Mesodermal cell (in vitro differentiated cells): ENCODE data around the gene BORCS5.

Source experiments
- H3K27ac ChIP-seq: 2 replicates; pipeline ENCODE4 v1.7.0; 2013; ENCODE audit warnings: mild to moderate bottlenecking, low read depth, low read length, moderate library complexity; ENCODE audit not compliant: severe bottlenecking
- H3K36me3 ChIP-seq: 2 replicates; pipeline ENCODE4 v1.7.1; 2013; ENCODE audit warnings: mild to moderate bottlenecking, low read length, moderate library complexity; ENCODE audit not compliant: control insufficient read depth, insufficient read depth
- H3K4me1 ChIP-seq: one replicate; pipeline ENCODE4 v1.7.1; 2013; ENCODE audit warnings: mild to moderate bottlenecking, low read length; ENCODE audit not compliant: insufficient read depth, control insufficient read depth, poor library complexity, severe bottlenecking
- H3K4me3 ChIP-seq: 2 replicates; pipeline ENCODE4 v1.7.0; 2013; ENCODE audit warnings: low read length, control low read depth, mild to moderate bottlenecking; ENCODE audit not compliant: insufficient read depth, poor library complexity, severe bottlenecking; ENCODE audit errors: extremely low read depth
- H3K9me3 ChIP-seq: 2 replicates; pipeline ENCODE4 v1.7.1; 2013; ENCODE audit warnings: mild to moderate bottlenecking, low read length, moderate library complexity; ENCODE audit not compliant: control insufficient read depth
- WGBS, 2 experiments: methylation state at CpG; one replicate each; pipeline ENCODE4 v1.1.5; 2013; ENCODE audit warnings: missing lambda C conversion rate in 2 of 2; ENCODE audit not compliant: insufficient coverage in 2 of 2; 5-methylcytosine and 5-hydroxymethylcytosine counted together

The BORCS5 gene

DNA sequence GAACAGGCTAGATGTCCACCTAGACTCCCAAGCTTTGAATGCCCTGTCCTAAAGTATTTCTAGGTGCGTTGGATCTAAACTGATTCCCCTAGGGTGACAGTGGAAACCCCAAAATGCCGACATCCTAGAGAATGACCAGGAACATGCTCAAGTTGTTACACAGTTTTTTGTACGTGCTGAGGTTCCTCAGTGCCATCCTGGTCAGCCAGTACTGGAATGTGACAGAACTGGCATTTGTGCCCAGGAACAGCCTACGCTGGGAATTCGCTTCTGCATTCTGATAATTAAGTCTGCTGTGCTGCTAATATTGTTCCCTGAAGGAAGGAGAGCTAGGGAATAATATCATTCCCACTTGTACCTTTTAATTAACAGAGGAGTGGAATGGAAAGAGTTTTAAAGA, 40.3 kb downstream of the BORCS5 start:
- no peaks in the 10 kb centered on the region for H3K9me3 ChIP-seq
- no peaks in the 10 kb centered on the region for H3K36me3 ChIP-seq
- WGBS, 2 experiments, result 89 to 99% methylated on average over 3 to 5 of the region's 5 CpGs
- H3K4me3 ChIP-seq, result no peak overlapping the region
- peaks cover 10% of the 10 kb centered on the region for H3K4me1 ChIP-seq
- no peak overlapping the region for H3K27ac ChIP-seq

DNA sequence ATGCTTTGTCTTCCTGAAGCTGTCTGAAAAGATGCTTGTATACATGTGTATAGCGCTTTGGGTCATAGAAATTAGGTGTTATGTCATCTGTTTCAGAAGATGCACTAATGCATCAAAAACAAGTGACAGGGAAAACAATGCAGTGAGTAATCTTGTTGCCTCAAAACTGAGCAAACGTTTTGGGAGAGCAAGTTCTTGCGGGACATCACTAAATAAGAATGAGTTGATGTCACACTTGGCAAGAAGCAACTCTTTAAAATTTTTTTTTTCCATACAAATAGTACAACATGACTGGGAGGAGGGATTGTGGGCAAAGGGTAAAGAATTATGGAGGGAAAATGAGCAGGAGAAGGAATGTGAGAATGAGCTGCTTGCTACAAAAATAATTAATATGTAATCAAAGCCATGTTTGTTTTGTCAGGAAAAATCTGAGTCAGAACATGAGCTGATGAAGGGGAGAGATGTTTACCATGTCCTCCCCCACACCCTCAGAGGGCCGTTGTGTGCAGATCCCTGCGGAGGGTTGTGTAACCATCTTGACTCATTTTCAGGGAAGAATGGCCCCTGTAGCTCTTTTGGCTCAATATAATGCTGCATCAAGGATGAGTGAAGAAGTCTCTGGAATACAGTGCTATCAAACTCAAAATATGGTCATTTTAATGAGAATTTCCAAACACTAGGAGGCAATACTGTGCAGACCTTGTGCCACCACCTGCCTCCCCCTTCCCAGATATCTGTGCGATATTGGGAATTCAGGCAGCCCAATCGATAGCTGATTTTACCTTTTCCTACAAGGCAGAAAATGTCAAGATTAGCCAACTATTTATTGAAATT, 41.4 kb downstream of the BORCS5 start:
- Histone ChIP-seq H3K4me1 (peaks cover 10% of the 10 kb centered on the region), H3K36me3 (no peaks in the 10 kb centered on the region), H3K4me3 (no peak overlapping the region), H3K9me3 (no peaks in the 10 kb centered on the region), H3K27ac (no peak overlapping the region)
- WGBS, 2 experiments, result 83 to 100% methylated on average over 1 of the region's 7 CpGs

DNA sequence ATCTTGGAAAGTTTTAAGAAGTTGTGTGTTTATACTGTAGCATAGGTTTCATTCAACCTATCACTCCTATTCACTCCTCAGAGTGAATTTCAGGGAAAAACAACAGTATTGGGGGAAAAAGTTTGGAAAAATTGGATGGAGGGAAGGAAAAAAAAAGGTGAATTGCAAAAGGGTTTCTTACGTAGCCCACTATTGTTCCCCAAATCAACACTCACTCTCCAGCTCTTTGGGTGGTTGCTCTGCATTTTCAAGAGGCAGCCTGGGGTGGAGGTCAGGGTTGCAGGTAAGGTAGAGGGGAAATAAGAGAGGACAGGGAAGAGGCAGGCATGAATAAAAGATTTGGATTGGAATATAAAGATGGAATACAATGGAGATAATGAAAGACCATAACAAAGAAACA, 42.3 kb downstream of the BORCS5 start:
- H3K36me3 ChIP-seq, result no peaks in the 10 kb centered on the region
- H3K27ac ChIP-seq, result no peak overlapping the region
- H3K4me3 ChIP-seq, result no peak overlapping the region
- no CpG with 5 or more reads among the region's 1 CpG for WGBS, 2 experiments
- H3K9me3 ChIP-seq, result no peaks in the 10 kb centered on the region
- peaks cover 10% of the 10 kb centered on the region for H3K4me1 ChIP-seq

GRCh38 chr12:12399776-12400305, 43.0 kb downstream of the BORCS5 start:
- H3K27ac ChIP-seq, result no peak overlapping the region
- WGBS, 2 experiments, result 98 to 100% methylated on average over 3 to 4 of the region's 4 CpGs

GRCh38 chr12:12400793-12401192, 43.9 kb downstream of the BORCS5 start:
- H3K27ac ChIP-seq, result no peak overlapping the region
- 100% methylated on average over 1 of the region's 3 CpGs; no CpG with 5 or more reads in 1 of the 2 experiments for WGBS, 2 experiments
- H3K36me3 ChIP-seq, result no peaks in the 10 kb centered on the region
- peaks cover 10% of the 10 kb centered on the region for H3K4me1 ChIP-seq
- no peaks in the 10 kb centered on the region for H3K9me3 ChIP-seq
- no peak overlapping the region for H3K4me3 ChIP-seq

More at GRCh38 chr12:12399776-12400305, 43.0 kb downstream of the BORCS5 start:
- Histone ChIP-seq H3K9me3 (no peaks in the 10 kb centered on the region), H3K4me3 (no peak overlapping the region), H3K4me1 (peaks cover 10% of the 10 kb centered on the region), H3K36me3 (no peaks in the 10 kb centered on the region)

DNA sequence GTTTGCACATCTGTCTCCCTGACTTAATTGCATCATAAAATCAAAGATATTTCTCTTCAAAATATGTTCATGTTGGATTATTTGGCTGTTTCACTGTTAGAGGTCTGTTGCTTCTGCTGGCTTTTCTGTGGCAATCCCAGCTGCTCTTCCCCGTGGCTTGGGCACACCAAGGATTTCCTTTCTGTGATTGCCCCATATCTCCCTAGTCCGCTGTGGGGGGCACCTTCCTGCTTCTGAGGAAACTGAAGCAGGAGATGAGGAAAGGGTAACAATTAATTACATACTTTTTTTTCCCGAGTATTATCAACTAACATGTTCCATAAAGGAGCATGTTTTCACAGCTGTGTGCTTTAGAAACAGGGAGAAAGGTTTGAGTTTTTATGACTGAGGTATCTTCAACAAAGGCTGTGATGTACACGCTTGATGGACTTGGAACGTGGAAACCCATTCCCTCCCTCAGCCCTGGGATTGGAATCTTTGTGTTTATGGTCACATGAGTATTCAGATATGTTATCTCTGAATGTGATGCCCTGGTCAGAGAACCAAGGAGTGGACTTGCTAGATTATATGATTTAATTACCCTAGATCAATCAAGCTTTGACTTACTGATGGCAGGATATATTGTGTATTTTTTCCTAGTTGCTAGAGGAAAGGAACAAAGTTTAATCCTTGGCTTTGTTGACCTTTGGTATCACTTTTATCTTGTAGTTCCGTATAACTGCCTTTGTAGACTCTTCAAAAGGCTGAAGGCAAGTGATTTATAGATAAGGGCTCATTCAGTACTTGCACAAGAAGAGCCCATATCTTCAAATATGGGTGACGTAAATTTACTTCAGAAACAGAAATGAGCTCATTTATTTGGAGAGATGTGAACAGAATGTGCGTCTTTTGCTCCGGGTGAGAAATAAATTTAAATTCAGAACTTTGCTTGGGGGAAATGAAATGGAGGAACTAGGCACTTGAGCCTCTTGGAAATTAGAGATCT, 46.7 kb downstream of the BORCS5 start:
- Histone ChIP-seq H3K36me3 (no peaks in the 10 kb centered on the region), H3K27ac (no peak overlapping the region), H3K4me3 (no peak overlapping the region), H3K4me1 (peaks cover 2% of the 10 kb centered on the region), H3K9me3 (no peaks in the 10 kb centered on the region)
- WGBS, 2 experiments, result 97 to 98% methylated on average over 4 to 5 of the region's 9 CpGs

DNA sequence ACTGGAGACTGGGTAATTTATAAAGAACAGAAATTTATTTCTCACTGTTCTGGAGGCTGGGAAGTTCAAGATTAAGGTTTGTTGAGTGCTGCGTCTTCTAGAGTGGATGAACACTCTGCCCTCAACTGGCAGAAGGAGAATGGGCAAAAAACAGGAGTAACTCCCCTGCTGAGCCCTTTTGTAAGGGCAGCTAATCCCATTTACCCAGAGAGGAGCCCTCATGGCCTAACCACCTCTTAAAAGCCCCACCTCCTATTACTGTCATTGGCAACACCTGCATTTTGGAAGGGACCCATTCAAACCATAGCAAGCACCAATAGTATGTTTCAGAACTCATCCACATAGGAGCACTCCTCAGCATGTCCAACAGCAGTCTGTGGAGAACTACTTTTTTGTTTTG, 47.4 kb downstream of the BORCS5 start:
- no peak overlapping the region for H3K27ac ChIP-seq
- no peaks in the 10 kb centered on the region for H3K4me1 ChIP-seq
- WGBS, 2 experiments, result 100% methylated on average over 1 of the region's 1 CpG

DNA sequence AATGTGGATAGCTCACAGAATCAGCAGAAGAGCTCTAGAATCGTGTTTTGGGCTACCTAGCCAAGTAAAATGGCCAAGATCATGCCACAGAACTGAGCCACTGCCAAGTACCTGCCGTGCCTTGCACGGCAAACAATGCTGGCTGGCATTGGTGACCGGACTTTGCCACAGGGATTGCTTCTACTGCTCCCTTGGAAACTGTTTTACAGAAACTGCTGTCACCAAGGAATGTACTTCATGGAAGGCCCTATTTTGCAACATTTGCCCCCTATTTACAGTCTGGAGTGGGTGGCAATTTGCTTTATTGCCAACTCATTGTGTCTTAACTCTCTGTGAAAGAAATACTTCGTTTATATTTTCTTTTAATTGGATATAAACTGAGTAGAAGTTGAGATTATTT, 49.0 kb downstream of the BORCS5 start:
- WGBS, 2 experiments, result 91% methylated on average over 4 to 5 of the region's 5 CpGs
- Histone ChIP-seq H3K4me1 (no peaks in the 10 kb centered on the region), H3K36me3 (no peaks in the 10 kb centered on the region), H3K4me3 (no peak overlapping the region), H3K27ac (no peak overlapping the region), H3K9me3 (no peaks in the 10 kb centered on the region)

More for the DNA sequence above, 47.4 kb downstream of the BORCS5 start:
- H3K4me3 ChIP-seq, result no peak overlapping the region
- H3K36me3 ChIP-seq, result no peaks in the 10 kb centered on the region
- no peaks in the 10 kb centered on the region for H3K9me3 ChIP-seq

DNA sequence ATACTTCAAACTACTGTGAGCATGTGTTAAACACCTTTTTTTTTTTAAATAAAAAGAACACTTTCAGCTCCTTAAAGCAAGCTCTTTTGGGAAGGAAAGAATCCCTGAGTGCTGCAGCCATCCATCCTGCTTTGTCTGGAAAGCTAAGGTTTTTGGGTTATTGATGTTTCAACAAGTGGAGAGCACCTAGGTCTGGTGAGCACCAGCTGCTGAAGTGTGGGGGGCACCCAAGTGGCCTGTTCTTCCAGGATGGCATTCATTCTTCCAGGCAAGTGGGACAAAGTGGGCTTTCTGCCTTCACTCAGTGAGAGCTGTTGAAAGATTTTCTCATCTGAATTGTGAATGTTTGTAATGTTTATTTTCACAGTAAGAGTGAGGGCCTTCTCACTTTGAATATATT, 49.9 kb downstream of the BORCS5 start:
- no peak overlapping the region for H3K27ac ChIP-seq
- H3K36me3 ChIP-seq, result no peaks in the 10 kb centered on the region
- no peak overlapping the region for H3K4me3 ChIP-seq
- no peaks in the 10 kb centered on the region for H3K4me1 ChIP-seq
- H3K9me3 ChIP-seq, result no peaks in the 10 kb centered on the region

DNA sequence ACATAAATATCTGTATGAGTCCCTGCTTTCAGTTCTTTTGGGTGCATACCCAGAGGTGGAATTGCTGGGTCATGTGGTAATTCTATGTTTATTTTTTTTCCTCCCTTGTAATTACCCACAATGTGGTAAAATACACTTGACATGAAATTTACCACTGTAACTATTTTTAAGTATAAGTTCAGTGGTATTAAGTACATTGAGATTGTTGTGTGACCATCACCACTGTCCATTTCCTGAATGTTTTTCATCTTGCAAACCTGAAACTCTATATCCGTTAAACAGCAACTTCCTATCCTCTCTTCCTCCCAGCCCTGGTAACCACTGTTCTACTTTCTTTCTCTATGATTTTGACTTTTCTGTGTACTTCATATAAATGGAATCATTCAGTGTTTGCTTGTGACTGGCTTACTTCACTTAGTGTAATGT, 51.4 kb downstream of the BORCS5 start:
- Histone ChIP-seq H3K36me3 (no peaks in the 10 kb centered on the region), H3K27ac (no peak overlapping the region), H3K4me1 (no peaks in the 10 kb centered on the region), H3K9me3 (no peaks in the 10 kb centered on the region), H3K4me3 (no peak overlapping the region)
- WGBS, 2 experiments, result no CpG with 5 or more reads among the region's 1 CpG
